ENCODE measurements around the gene FRAS1.

Gene FRAS1

DNA sequence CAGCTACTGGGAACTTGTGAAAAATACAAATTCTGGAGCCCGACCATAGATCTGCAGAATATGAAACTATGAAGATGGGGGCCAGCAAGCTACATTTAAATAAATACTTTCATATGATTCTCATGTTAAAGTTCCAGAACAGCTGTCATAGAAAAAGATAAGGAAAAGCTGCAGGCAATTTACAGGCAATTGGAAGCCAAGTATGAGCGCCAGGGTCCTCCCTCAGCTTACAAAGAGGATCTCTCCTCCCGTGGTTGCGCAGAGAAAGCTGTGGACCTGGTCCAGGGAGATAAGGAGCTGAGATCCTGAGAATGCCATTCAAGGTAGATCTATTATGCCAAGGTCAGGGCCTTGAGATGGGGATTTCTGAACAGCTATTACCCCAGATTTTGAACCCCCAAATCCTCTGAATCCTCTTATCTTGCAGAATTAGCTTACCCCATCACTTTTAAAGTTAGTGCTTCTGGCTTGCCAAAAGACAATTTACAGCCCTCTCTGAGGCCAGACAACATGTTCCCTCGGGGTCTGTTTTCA lies 25.6 kb upstream of the FRAS1 start:
- Histone ChIP-seq H3K36me3 (ENCODE audit: control insufficient read depth, insufficient read depth, low read length) (no peaks in the 10 kb centered on the region), H3K9me3 (ENCODE audit: control insufficient read depth, insufficient read depth, low read length) (no peaks in the 10 kb centered on the region), H3K27me3 (ENCODE audit: control insufficient read depth, insufficient read depth, low read length) (no peaks in the 10 kb centered on the region), H3K4me3 (ENCODE audit: low read length) (no peak overlapping the region), H3K27ac (ENCODE audit: low read length) (no peak overlapping the region), H3K4me1 (ENCODE audit: control insufficient read depth, insufficient read depth, low read length) (no peaks in the 10 kb centered on the region)
- DNase-seq (ENCODE audit: low read depth, low spot score), result no peak
- WGBS (ENCODE audit: insufficient coverage, insufficient read length), result no CpG with 5 or more reads among the region's 5 CpGs

DNA sequence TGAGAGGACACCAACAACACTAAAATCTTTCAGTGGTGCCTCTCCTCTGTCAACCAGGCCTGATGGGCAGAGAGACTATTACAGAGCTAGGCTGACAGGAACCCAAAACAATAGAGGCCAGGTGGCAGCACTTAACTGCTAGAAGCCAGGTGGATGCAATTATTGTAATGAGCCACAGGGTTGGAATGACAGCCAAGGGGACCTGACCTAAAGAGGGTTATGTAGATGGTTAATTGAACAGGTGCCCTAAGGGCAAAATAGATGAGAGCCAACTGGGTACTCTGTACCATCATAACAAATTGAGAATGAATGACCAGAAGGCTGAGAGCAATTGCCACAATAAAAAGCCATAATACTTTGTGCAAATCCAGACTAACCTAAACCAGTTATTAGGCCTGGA lies 24.7 kb upstream of the FRAS1 start:
- no peak overlapping the region for H3K27ac ChIP-seq (ENCODE audit: low read length)
- no peaks in the 10 kb centered on the region for H3K9me3 ChIP-seq (ENCODE audit: control insufficient read depth, insufficient read depth, low read length)
- H3K36me3 ChIP-seq (ENCODE audit: control insufficient read depth, insufficient read depth, low read length), result no peaks in the 10 kb centered on the region
- H3K27me3 ChIP-seq (ENCODE audit: control insufficient read depth, insufficient read depth, low read length), result no peaks in the 10 kb centered on the region
- no peak overlapping the region for H3K4me3 ChIP-seq (ENCODE audit: low read length)
- H3K4me1 ChIP-seq (ENCODE audit: control insufficient read depth, insufficient read depth, low read length), result no peaks in the 10 kb centered on the region
- DNase-seq (ENCODE audit: low read depth, low spot score), result no peak

DNA sequence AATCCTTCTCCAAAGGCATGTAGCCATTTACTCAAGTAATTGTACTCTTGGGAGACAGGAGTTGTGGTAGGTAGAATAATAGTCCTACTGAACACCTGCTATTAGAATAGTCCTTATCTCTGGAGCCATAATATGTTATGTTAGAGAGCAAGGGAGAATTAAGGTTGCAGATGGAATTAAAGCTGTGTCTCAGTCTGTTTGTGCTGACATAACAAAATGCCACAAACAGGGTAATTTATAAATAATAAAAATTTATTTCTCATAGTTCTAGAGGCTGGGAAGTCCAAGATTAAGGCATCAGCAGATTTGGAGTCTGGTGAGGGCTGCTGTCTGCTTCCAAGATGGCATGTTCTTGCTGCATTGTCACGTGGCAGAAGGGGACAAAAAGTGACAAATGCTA lies 24.2 kb upstream of the FRAS1 start:
- no peak overlapping the region for H3K4me3 ChIP-seq (ENCODE audit: low read length)
- no peak for DNase-seq (ENCODE audit: low read depth, low spot score)
- H3K9me3 ChIP-seq (ENCODE audit: control insufficient read depth, insufficient read depth, low read length), result no peaks in the 10 kb centered on the region
- no peaks in the 10 kb centered on the region for H3K4me1 ChIP-seq (ENCODE audit: control insufficient read depth, insufficient read depth, low read length)
- no peaks in the 10 kb centered on the region for H3K36me3 ChIP-seq (ENCODE audit: control insufficient read depth, insufficient read depth, low read length)
- no CpG with 5 or more reads among the region's 1 CpG for WGBS (ENCODE audit: insufficient coverage, insufficient read length)
- no peaks in the 10 kb centered on the region for H3K27me3 ChIP-seq (ENCODE audit: control insufficient read depth, insufficient read depth, low read length)
- no peak overlapping the region for H3K27ac ChIP-seq (ENCODE audit: low read length)

DNA sequence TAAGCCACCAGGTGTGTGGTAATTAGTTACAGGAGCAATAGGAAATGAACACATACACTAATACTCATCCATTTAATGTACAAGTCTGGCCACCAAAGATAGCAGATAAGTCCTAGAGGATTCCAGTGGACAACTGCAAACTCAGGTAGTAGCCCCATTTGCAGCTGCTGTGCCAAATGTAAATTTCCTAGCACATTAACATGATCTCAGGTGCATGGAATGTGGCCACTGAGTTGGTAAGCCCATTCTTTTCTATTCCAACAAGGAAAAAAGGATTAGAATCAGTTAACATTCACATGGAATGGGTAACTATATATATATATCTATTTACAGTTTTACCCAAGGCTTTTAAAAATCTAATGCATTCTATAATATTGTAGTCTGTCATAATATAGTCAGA lies 23.3 kb upstream of the FRAS1 start:
- no peaks in the 10 kb centered on the region for H3K27me3 ChIP-seq (ENCODE audit: control insufficient read depth, insufficient read depth, low read length)
- DNase-seq (ENCODE audit: low read depth, low spot score), result no peak
- H3K9me3 ChIP-seq (ENCODE audit: control insufficient read depth, insufficient read depth, low read length), result no peaks in the 10 kb centered on the region
- no peaks in the 10 kb centered on the region for H3K36me3 ChIP-seq (ENCODE audit: control insufficient read depth, insufficient read depth, low read length)
- H3K4me1 ChIP-seq (ENCODE audit: control insufficient read depth, insufficient read depth, low read length), result no peaks in the 10 kb centered on the region
- H3K27ac ChIP-seq (ENCODE audit: low read length), result no peak overlapping the region
- no peak overlapping the region for H3K4me3 ChIP-seq (ENCODE audit: low read length)

DNA sequence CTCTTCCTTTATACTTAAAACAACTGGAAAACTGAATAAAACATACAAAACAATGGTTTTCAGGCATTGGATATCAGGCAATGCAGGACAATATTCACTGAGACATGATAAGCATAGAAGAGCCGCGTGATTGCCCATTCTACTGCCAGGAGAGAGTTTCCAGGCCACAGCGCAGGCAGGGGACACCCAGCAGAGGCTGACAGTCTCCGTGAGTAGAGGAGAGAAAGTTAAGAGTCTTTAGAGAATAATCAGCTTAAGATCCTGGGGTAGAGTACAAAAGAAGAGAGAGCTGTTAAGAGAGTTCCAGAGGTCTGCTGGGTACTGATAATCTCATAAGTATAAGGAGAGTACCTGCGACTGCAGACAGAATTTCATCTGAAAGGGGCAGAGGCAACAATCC lies 18.4 kb upstream of the FRAS1 start:
- Histone ChIP-seq H3K9me3 (ENCODE audit: control insufficient read depth, insufficient read depth, low read length) (no peaks in the 10 kb centered on the region), H3K36me3 (ENCODE audit: control insufficient read depth, insufficient read depth, low read length) (no peaks in the 10 kb centered on the region), H3K4me3 (ENCODE audit: low read length) (no peak overlapping the region), H3K27ac (ENCODE audit: low read length) (no peak overlapping the region), H3K4me1 (ENCODE audit: control insufficient read depth, insufficient read depth, low read length) (no peaks in the 10 kb centered on the region), H3K27me3 (ENCODE audit: control insufficient read depth, insufficient read depth, low read length) (no peaks in the 10 kb centered on the region)
- no peak for DNase-seq (ENCODE audit: low read depth, low spot score)
- WGBS (ENCODE audit: insufficient coverage, insufficient read length), result no CpG with 5 or more reads among the region's 5 CpGs

DNA sequence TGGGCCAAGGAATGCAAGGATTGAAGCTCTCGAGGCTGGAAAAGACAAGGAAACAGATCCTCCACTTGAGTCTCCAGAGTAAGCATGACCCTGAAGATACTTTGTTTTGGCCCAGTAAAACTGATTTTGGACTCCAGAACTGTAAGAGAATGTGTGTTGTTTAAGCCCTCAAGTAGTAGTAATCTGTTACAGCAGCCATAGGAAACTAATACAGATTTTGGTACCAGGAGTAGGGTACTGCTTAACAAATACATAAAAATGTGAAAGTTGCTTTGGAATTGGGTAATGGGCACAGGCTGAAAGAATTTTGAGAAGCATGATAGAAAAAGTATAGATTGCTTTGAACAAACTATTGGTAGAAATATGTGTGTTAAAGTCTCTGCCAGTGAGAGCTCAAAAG lies 17.4 kb upstream of the FRAS1 start:
- no peak for DNase-seq (ENCODE audit: low read depth, low spot score)
- no peaks in the 10 kb centered on the region for H3K4me1 ChIP-seq (ENCODE audit: control insufficient read depth, insufficient read depth, low read length)
- no peak overlapping the region for H3K4me3 ChIP-seq (ENCODE audit: low read length)
- H3K36me3 ChIP-seq (ENCODE audit: control insufficient read depth, insufficient read depth, low read length), result no peaks in the 10 kb centered on the region
- H3K27ac ChIP-seq (ENCODE audit: low read length), result no peak overlapping the region
- no CpG with 5 or more reads among the region's 1 CpG for WGBS (ENCODE audit: insufficient coverage, insufficient read length)
- no peaks in the 10 kb centered on the region for H3K9me3 ChIP-seq (ENCODE audit: control insufficient read depth, insufficient read depth, low read length)
- H3K27me3 ChIP-seq (ENCODE audit: control insufficient read depth, insufficient read depth, low read length), result no peaks in the 10 kb centered on the region

DNA sequence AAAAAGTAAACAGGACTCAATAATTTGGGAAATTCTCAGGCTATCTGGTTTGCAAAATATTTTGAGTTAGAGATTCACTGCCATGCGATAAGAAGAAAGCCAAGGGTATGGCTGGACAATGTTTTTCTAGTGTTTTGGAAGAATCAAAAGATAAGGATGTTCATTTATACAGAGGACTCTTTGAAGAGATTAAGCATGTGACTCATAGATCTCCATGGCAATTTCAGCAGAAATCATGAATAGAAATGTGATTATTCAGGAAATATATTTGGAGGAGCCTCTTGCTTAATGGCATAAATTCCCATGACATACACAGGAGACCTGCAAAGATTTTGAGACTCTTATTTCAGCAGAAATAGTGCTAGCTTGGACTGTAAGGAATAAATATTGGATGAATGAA lies 16.7 kb upstream of the FRAS1 start:
- H3K4me1 ChIP-seq (ENCODE audit: control insufficient read depth, insufficient read depth, low read length), result no peaks in the 10 kb centered on the region
- no peak overlapping the region for H3K4me3 ChIP-seq (ENCODE audit: low read length)
- no peaks in the 10 kb centered on the region for H3K9me3 ChIP-seq (ENCODE audit: control insufficient read depth, insufficient read depth, low read length)
- no peaks in the 10 kb centered on the region for H3K27me3 ChIP-seq (ENCODE audit: control insufficient read depth, insufficient read depth, low read length)
- WGBS (ENCODE audit: insufficient coverage, insufficient read length), result no CpG with 5 or more reads among the region's 1 CpG
- no peak for DNase-seq (ENCODE audit: low read depth, low spot score)
- no peak overlapping the region for H3K27ac ChIP-seq (ENCODE audit: low read length)
- H3K36me3 ChIP-seq (ENCODE audit: control insufficient read depth, insufficient read depth, low read length), result no peaks in the 10 kb centered on the region

DNA sequence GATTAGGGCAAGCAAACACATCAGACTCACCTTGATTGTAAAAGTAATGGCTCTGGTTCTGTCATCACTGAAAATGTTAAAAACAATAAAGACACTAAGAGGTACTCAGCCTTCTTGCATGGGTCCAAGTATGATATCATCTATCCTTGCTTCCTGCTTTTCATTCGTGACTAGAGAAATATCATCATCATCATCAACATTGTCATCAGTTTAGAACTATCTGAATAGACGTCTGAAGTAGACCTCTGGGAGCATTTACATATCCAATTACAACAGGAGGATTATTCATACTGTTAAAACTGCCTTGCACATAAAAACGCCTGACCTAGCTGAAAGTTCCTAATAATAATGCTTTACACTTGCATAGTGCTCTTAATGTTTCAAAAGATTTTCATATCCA lies 9.8 kb upstream of the FRAS1 start:
- H3K4me1 ChIP-seq (ENCODE audit: control insufficient read depth, insufficient read depth, low read length), result no peaks in the 10 kb centered on the region
- no peaks in the 10 kb centered on the region for H3K27me3 ChIP-seq (ENCODE audit: control insufficient read depth, insufficient read depth, low read length)
- no CpG with 5 or more reads among the region's 3 CpGs for WGBS (ENCODE audit: insufficient coverage, insufficient read length)
- no peaks in the 10 kb centered on the region for H3K36me3 ChIP-seq (ENCODE audit: control insufficient read depth, insufficient read depth, low read length)
- H3K4me3 ChIP-seq (ENCODE audit: low read length), result no peak overlapping the region
- DNase-seq (ENCODE audit: low read depth, low spot score), result no peak
- H3K27ac ChIP-seq (ENCODE audit: low read length), result no peak overlapping the region
- no peaks in the 10 kb centered on the region for H3K9me3 ChIP-seq (ENCODE audit: control insufficient read depth, insufficient read depth, low read length)

DNA sequence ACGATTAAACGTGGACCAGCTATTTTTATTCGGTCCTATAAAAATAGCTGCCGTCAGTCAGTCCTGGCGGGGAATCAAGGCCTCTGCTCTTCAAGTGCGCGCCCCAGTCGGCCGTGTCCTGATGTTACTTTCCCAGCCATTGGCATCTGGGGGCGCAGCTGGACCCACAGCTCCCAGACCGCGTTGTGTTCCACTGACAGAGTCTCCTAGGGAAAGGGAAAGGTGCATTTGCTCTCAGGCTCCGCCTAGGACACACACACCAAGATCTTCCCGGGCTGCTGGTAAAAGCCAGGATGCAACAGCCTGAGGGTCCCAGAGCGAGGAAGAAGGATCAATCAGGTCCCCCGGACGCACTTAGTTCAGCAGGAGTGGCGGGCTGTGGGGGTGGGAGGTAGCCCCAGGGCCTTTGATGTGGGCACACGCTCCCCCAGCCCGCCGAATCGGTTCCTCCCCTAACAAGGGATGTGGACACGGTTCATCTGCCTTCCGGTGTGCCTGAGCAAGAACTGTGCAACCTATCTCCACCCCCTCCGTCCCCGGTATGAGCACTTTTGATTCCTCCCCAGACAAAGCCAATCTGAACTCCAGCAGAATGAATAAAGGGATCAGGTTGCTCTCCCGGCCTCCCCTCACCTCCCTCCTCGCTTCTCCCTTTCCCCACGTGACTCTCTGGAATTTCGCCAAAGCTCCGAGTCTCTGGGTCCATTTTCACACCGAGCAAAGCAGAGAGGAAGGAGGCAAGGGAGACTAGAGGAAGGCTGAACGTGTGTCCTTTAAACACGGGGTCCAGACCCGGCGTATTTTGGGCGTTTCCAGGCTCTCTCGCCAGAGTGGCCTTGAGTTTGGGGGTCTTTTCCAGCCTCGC lies 626 bp upstream of the FRAS1 start:
- Histone ChIP-seq H3K36me3 (ENCODE audit: control insufficient read depth, insufficient read depth, low read length) (no peaks in the 10 kb centered on the region), H3K9me3 (ENCODE audit: control insufficient read depth, insufficient read depth, low read length) (no peaks in the 10 kb centered on the region), H3K4me1 (ENCODE audit: control insufficient read depth, insufficient read depth, low read length) (no peaks in the 10 kb centered on the region), H3K4me3 (ENCODE audit: low read length) (peak overlapping the region; percentile 77; the same call in 1 of the 2 replicates), H3K27ac (ENCODE audit: low read length) (no peak overlapping the region), H3K27me3 (ENCODE audit: control insufficient read depth, insufficient read depth, low read length) (no peaks in the 10 kb centered on the region)
- peak; percentile 63 for DNase-seq (ENCODE audit: low read depth, low spot score)
- WGBS (ENCODE audit: insufficient coverage, insufficient read length), result no CpG with 5 or more reads among the region's 39 CpGs

DNA sequence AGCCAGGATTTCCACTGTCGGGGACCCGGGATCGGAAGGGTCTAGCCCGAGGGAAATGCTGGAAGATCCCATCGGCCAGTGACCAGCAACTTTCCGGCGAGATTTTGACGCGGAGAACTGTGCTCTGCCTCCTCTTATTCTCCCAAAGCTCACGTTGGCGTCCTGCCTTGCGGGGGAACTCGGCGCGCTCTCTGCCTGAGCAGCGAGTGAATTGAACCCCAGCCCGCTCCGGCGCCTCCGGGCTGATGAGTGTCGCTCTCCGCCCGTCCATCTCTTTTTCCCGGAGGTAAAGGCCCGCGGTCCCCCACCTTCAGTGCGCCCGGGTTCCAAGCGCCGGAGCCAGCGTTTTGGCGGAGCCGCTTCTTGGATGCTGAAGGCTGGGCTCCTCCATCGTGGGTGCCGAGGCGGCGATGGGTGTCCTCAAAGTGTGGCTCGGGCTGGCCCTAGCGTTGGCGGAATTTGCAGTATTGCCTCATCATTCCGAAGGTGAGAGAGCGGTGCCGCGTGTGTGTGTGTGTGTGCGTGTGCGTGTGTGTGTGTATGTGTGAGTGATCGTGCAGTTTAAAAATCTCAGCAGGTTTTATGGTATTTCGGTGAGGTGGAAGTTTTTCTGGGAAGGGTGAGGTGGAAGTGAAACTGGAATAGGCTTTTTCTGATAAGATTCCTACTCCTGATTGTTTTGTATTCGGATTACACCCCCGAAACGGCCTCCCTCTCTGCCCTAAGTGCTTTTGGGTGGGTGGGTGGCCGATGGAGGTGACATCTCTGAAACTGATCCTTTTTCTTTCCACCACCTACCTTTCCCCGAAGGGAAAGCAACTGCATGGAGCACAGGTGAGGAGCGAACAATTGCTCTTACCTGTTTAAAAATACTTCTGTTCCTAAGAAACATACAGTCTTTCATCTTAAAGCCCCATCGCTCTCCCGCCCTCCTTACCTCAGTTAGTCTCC lies 752 bp downstream of the FRAS1 start:
- WGBS (ENCODE audit: insufficient coverage, insufficient read length), result no CpG with 5 or more reads among the region's 56 CpGs
- peak overlapping the region; percentile 77 for H3K4me3 ChIP-seq (ENCODE audit: low read length)
- no peak overlapping the region for H3K27ac ChIP-seq (ENCODE audit: low read length)
- no peaks in the 10 kb centered on the region for H3K4me1 ChIP-seq (ENCODE audit: control insufficient read depth, insufficient read depth, low read length)
- no peaks in the 10 kb centered on the region for H3K36me3 ChIP-seq (ENCODE audit: control insufficient read depth, insufficient read depth, low read length)
- H3K27me3 ChIP-seq (ENCODE audit: control insufficient read depth, insufficient read depth, low read length), result no peaks in the 10 kb centered on the region
- DNase-seq (ENCODE audit: low read depth, low spot score), result no peak
- no peaks in the 10 kb centered on the region for H3K9me3 ChIP-seq (ENCODE audit: control insufficient read depth, insufficient read depth, low read length)
